Karpas-422 (cell line): ENCODE results near the gene STMND1. TPM values are rescaled to one million over a fixed set of nuclear protein-coding genes. Genes with fewer than 3 reads are reported as not detected.

ENCODE experiments used
- DNase-seq: peaks from one replicate; pipeline ENCODE4 v3.0.0-alpha.2; 2015
- H2AFZ ChIP-seq: fragments of 200-600 bp; sonication (generic); 2 replicates; pipeline ENCODE4 v1.6.1; 2014; ENCODE audit warnings: antibody characterized with exemption, low read length, mixed read lengths
- H3K27ac ChIP-seq: fragments of 200-600 bp; sonication (generic); 2 replicates; pipeline ENCODE4 v1.5.1; 2014; ENCODE audit warnings: mild to moderate bottlenecking, low read length, moderate library complexity
- H3K27me3 ChIP-seq: fragments of 200-600 bp; sonication (generic); 2 replicates; pipeline ENCODE4 v1.6.1; 2014; ENCODE audit warnings: low read length, mixed read lengths
- H3K36me3 ChIP-seq: fragments of 200-600 bp; sonication (generic); 2 replicates; pipeline ENCODE4 v1.6.1; 2014; ENCODE audit warnings: low read length, mixed read lengths; ENCODE audit not compliant: insufficient read depth
- H3K4me1 ChIP-seq: fragments of 200-600 bp; sonication (generic); 2 replicates; pipeline ENCODE4 v1.6.1; 2014; ENCODE audit warnings: mild to moderate bottlenecking, low read length, mixed read lengths
- H3K4me2 ChIP-seq: fragments of 200-600 bp; sonication (generic); 2 replicates; pipeline ENCODE4 v1.6.1; 2014; ENCODE audit warnings: low read length, low read depth, mild to moderate bottlenecking; ENCODE audit not compliant: poor library complexity, severe bottlenecking
- H3K4me3 ChIP-seq: fragments of 200-600 bp; sonication (generic); 2 replicates; pipeline ENCODE4 v1.5.1; 2014; ENCODE audit warnings: mild to moderate bottlenecking, antibody characterized with exemption, low read length, mixed read lengths
- H3K79me2 ChIP-seq: fragments of 200-600 bp; sonication (generic); 2 replicates; pipeline ENCODE4 v1.6.1; 2014; ENCODE audit warnings: mild to moderate bottlenecking, low read length, mixed read lengths
- H3K9ac ChIP-seq: fragments of 200-600 bp; sonication (generic); 2 replicates; pipeline ENCODE4 v1.6.0; 2014; ENCODE audit warnings: low read length
- H3K9me2 ChIP-seq: fragments of 200-600 bp; sonication (generic), shearing (Covaris generic); replicated peaks from 2 replicates; pipeline ENCODE4 v1.6.0; 2014; ENCODE audit warnings: mild to moderate bottlenecking, low read length, moderate library complexity; ENCODE audit not compliant: insufficient read depth
- H3K9me3 ChIP-seq: fragments of 300-700, 200-600 bp; sonication (generic); 2 replicates; pipeline ENCODE4 v1.6.1; 2014; ENCODE audit warnings: low read length, mixed read lengths
- H4K20me1 ChIP-seq: fragments of 200-600 bp; sonication (generic); 2 replicates; pipeline ENCODE4 v1.6.1; 2014; ENCODE audit warnings: mild to moderate bottlenecking, antibody characterized with exemption, low read length, low read depth; ENCODE audit not compliant: insufficient read depth
- total RNA-seq: library from RNA; depleted of rRNA; stranded (reverse); fragments of >200 nt; shearing (Covaris generic); gene quantifications from 2 replicates; pipeline ENCODE4 v1.2.3, GENCODE V29; 2014; ENCODE audit warnings: low replicate concordance

Gene STMND1
- total RNA-seq, 1 experiment from 2014 or later: not detected

DNA sequence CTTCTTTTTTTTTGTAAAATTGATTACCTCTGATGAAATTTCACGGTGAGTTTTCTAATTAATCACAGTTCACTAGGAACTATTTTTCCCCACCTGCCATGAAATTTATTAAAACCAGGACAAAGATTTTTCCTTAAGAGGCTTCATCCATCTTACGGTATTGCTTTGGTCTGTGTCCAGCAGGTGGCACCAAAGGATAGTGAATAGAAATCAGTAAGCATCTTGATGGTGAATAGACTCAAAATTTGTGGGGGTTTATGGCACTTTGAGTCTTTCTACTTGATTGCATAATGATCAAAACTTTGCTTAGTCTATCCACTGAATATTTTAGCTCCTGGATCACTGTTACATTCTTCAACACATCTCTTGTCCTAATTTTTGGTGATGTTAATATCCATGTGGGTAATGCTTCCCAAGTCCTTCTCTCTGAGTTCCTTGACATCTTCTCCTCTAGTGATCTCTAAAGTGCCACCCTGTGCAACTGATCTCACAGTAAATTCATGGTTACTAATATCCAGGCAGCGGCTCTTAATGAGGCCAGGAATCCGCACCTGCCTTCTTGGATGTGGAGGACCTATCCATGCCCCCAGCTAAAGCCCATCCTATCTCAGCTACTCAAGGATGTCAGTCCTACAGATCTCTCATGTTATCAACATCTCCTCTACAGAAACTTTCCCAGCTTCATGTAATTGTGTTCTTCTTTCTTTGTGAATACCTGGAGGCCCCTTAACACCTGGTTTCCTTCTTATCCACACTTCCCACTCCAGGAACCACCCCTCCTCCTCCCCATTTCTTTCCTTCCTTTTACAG is 54.5 kb downstream of the STMND1 start:
- Histone ChIP-seq H3K27ac (no peak overlapping the region), H3K36me3 (no peaks in the 10 kb centered on the region), H3K9me2 (no peaks in the 10 kb centered on the region), H3K4me1 (no peaks in the 10 kb centered on the region), H2AFZ (no peak overlapping the region), H3K27me3 (no peaks in the 10 kb centered on the region), H3K9me3 (no peaks in the 10 kb centered on the region), H3K4me2 (no peak overlapping the region), H3K4me3 (no peak overlapping the region), H3K9ac (no peak overlapping the region), H3K79me2 (no peaks in the 10 kb centered on the region), H4K20me1 (no peaks in the 10 kb centered on the region)
- peak; percentile 85 for DNase-seq

DNA sequence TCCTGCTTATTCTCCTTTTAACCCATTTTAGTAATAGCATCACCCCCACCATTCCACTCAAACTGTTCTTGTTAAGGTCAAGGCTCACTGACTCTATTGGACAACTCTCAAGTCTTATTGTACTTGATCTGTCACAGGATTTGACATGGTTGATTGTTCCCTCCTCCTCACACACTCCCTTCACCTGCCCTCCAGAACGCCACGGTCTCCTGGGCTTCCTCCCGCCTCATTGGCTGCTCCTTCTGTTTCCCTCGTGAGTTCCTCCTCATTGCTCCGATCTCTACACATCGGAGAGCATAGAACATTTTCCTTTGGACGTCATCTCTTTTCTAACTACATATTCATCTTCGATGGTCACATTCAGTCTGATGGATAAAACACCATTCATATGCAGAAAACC is 55.1 kb downstream of the STMND1 start:
- Histone ChIP-seq H3K9ac (no peak overlapping the region), H3K79me2 (no peaks in the 10 kb centered on the region), H3K9me3 (no peaks in the 10 kb centered on the region), H3K4me3 (no peak overlapping the region), H3K36me3 (no peaks in the 10 kb centered on the region), H4K20me1 (no peaks in the 10 kb centered on the region), H3K9me2 (no peaks in the 10 kb centered on the region), H3K4me1 (no peaks in the 10 kb centered on the region), H3K27me3 (no peaks in the 10 kb centered on the region), H2AFZ (no peak overlapping the region), H3K4me2 (no peak overlapping the region), H3K27ac (no peak overlapping the region)
- no peak for DNase-seq

DNA sequence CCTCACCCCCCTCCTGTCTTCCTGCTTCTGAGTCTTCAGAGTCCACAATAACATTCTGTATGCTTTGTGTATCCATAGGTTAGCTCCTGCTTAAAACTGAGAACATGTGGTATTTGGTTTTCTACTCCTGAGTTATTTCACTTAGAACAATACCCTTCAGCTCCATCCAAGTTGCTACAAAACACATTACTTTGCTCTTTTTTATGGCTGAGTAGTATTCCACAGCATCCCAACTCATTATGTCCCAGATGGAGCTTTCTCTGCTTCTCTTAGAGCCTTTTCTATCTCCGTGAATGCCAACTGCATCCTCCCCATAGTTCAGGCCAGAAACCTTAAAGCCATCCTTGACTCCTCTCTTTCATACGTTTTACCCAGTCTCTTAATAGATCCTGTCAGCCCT is 55.8 kb downstream of the STMND1 start:
- H3K36me3 ChIP-seq: no peaks in the 10 kb centered on the region
- H3K27me3 ChIP-seq: no peaks in the 10 kb centered on the region
- H2AFZ ChIP-seq: no peak overlapping the region
- H3K4me1 ChIP-seq: no peaks in the 10 kb centered on the region
- no peak for DNase-seq
- no peaks in the 10 kb centered on the region for H3K9me3 ChIP-seq
- no peaks in the 10 kb centered on the region for H3K79me2 ChIP-seq
- H3K27ac ChIP-seq: no peak overlapping the region
- H3K9ac ChIP-seq: no peak overlapping the region
- no peaks in the 10 kb centered on the region for H4K20me1 ChIP-seq
- H3K4me3 ChIP-seq: no peak overlapping the region
- H3K4me2 ChIP-seq: no peak overlapping the region
- no peaks in the 10 kb centered on the region for H3K9me2 ChIP-seq

DNA sequence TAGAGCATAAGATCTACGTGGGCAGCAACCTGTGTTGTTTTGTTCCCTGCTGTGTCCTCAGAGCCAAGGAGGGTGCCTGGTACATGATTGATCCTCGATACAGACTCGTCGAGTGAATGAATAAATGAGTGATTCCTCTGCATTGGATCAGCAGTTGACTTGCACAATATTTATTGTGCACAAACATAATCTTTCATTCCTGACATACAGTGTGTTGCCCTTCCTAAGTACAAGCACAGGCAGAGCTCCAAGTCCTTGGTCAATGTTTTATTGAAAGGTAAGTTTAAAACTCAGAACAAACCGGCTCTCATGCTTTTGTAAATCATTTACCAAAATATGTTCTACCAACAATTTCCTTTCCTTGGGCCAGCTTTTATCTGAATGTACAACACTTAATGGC is 57.4 kb downstream of the STMND1 start:
- Histone ChIP-seq H3K9me2 (no peaks in the 10 kb centered on the region), H3K4me1 (no peaks in the 10 kb centered on the region), H3K27ac (no peak overlapping the region), H2AFZ (no peak overlapping the region), H3K4me2 (no peak overlapping the region), H4K20me1 (no peaks in the 10 kb centered on the region), H3K9ac (no peak overlapping the region), H3K36me3 (no peaks in the 10 kb centered on the region), H3K27me3 (no peaks in the 10 kb centered on the region), H3K9me3 (no peaks in the 10 kb centered on the region), H3K79me2 (no peaks in the 10 kb centered on the region), H3K4me3 (no peak overlapping the region)
- no peak for DNase-seq

DNA sequence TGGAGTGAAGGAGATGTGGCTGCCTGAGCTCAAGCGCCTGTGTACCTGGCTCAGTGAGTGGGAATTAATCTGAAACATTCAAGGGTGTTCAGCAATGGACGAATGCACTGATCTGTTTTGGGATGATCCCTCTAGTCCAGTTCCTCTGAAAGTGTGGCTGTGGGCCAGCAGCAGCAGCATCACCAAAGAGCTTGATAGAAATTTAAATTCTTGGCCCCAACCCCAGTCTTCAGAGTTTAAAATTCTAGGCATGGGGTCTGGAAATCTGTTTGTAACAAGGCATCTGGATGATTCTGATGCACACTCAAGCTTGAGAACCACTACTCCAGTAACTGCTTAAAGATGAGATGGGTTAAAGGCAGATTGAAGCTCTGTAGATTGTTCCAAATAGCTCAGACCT is 59.2 kb downstream of the STMND1 start:
- no peak for DNase-seq
- no peak overlapping the region for H3K9ac ChIP-seq
- no peak overlapping the region for H2AFZ ChIP-seq
- no peaks in the 10 kb centered on the region for H3K4me1 ChIP-seq
- no peak overlapping the region for H3K27ac ChIP-seq
- H3K9me2 ChIP-seq: no peaks in the 10 kb centered on the region
- no peak overlapping the region for H3K4me2 ChIP-seq
- H3K9me3 ChIP-seq: no peaks in the 10 kb centered on the region
- H3K79me2 ChIP-seq: no peaks in the 10 kb centered on the region
- no peaks in the 10 kb centered on the region for H3K27me3 ChIP-seq
- H3K4me3 ChIP-seq: no peak overlapping the region
- H3K36me3 ChIP-seq: no peaks in the 10 kb centered on the region
- no peaks in the 10 kb centered on the region for H4K20me1 ChIP-seq

DNA sequence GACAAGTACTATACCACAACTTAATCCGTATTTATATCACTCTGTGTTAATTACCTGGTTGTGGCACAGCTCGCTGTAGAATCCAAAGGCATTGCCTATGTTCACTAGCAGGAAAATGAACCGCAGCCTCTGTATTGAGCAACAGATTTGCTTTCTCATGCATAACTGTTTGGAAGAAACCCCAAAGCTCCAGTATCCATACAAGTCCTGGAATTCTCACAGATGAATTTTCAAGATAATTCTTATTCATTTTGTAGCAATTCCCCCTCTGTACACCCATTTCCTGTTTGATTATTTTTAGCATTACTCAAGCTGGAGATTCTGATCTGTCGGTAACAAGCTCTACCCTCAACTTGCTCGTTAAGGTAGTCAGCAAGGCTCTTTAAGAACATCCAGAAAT is 63.5 kb downstream of the STMND1 start:
- H2AFZ ChIP-seq: no peak overlapping the region
- no peaks in the 10 kb centered on the region for H3K4me1 ChIP-seq
- no peaks in the 10 kb centered on the region for H3K9me2 ChIP-seq
- H3K9ac ChIP-seq: no peak overlapping the region
- H3K9me3 ChIP-seq: no peaks in the 10 kb centered on the region
- no peaks in the 10 kb centered on the region for H4K20me1 ChIP-seq
- H3K79me2 ChIP-seq: no peaks in the 10 kb centered on the region
- no peak overlapping the region for H3K27ac ChIP-seq
- no peaks in the 10 kb centered on the region for H3K36me3 ChIP-seq
- no peak overlapping the region for H3K4me3 ChIP-seq
- no peaks in the 10 kb centered on the region for H3K27me3 ChIP-seq
- DNase-seq: no peak
- no peak overlapping the region for H3K4me2 ChIP-seq

DNA sequence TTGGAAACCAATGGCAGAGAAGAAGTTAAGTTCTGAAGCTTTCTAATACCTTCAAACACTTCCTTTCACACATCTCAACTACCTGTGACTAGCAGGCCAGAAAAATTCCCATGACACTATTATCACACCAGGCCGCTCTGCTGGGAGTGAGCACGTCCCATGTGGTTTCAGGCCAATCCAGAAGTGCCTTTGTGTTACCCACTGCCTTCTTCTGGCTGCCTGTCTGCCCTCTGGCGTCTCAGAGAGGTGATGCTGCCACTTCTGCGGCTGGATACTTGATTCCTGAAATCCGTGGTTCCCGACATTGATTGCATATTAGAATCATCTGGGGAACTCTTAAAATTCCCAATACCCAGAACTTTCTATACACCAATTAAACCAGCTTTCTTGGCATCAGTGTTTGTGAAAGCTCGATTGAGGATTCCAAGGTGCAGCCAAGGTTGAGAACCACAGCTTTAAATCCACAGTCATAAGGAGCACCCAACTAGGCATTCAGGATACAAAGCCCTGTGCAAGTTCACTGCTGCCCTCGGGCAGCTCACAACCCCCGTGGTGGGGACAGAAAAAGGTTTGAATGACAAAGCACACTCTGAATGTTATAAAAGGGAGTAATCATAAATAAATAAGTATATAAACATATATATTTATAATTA is 65.6 kb downstream of the STMND1 start:
- H3K27me3 ChIP-seq: no peaks in the 10 kb centered on the region
- H3K9me3 ChIP-seq: no peaks in the 10 kb centered on the region
- no peaks in the 10 kb centered on the region for H3K4me1 ChIP-seq
- H3K36me3 ChIP-seq: no peaks in the 10 kb centered on the region
- H3K4me3 ChIP-seq: no peak overlapping the region
- H3K27ac ChIP-seq: no peak overlapping the region
- H3K79me2 ChIP-seq: no peaks in the 10 kb centered on the region
- H2AFZ ChIP-seq: no peak overlapping the region
- H3K9ac ChIP-seq: no peak overlapping the region
- no peaks in the 10 kb centered on the region for H4K20me1 ChIP-seq
- no peaks in the 10 kb centered on the region for H3K9me2 ChIP-seq
- H3K4me2 ChIP-seq: no peak overlapping the region
- no peak for DNase-seq

DNA sequence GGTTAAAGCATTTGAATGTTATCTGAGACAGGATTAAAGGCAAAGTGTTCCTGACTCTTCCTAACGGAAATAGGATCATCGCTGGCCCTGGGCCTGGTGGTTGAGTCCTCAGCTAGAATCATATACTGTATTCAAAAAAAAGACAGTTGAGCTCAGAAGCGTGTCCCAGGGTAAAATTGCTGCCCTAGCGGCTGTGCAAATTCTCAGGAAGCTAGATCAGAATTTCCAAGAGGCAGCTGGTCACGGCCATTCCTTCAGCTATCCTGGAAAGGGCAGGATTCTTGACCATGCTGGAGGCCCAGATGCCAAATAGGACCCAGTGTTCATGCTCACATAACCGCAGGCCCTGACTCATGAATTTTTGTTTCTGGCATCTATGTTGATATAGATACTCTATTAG is 67.4 kb downstream of the STMND1 start:
- no peak overlapping the region for H2AFZ ChIP-seq
- no peak for DNase-seq
- H3K9ac ChIP-seq: no peak overlapping the region
- no peaks in the 10 kb centered on the region for H3K4me1 ChIP-seq
- no peaks in the 10 kb centered on the region for H3K9me2 ChIP-seq
- no peak overlapping the region for H3K4me3 ChIP-seq
- no peaks in the 10 kb centered on the region for H4K20me1 ChIP-seq
- H3K9me3 ChIP-seq: no peaks in the 10 kb centered on the region
- no peaks in the 10 kb centered on the region for H3K36me3 ChIP-seq
- no peak overlapping the region for H3K27ac ChIP-seq
- H3K27me3 ChIP-seq: no peaks in the 10 kb centered on the region
- no peaks in the 10 kb centered on the region for H3K79me2 ChIP-seq
- no peak overlapping the region for H3K4me2 ChIP-seq
